ENCODE results near the gene KLK3. TPM values are rescaled to one million over a fixed set of nuclear protein-coding genes. Genes with fewer than 3 reads are reported as not detected.

The KLK3 gene
- total RNA-seq, 3 donors from 2014 or later (not counting 1 experiment from before 2014, with no cell fraction given): not detected

DNA sequence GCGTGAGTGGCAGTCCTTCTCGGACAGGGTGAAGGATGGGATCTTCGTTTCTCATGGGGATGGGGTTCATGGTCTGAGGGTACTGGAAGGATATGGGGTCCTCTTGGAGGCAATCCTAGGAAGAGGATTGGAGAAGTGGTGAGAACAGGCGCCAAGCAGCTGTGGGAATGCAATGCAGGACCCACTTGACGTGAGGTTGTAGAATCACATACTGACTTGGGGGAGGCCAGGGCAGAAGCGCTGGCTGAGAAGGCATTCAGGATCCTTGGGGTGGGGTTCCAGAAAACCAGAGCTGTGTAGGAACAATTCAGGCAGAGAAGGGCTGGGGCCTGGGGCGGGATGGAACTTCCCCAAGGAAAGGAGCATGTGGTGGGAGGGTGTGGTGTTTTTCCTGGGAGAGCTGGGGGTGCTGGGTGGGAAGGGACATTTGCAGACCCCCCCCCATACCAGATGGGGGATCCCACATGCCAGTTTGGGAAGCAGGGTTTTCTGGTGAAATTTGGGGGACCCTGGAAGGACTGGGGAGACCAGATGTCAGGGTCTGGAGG is 32.0 kb upstream of the KLK3 start:
- intact Hi-C loops (cut with micrococcal nuclease): no loop called here
- TF ChIP-seq, protein P1, sequence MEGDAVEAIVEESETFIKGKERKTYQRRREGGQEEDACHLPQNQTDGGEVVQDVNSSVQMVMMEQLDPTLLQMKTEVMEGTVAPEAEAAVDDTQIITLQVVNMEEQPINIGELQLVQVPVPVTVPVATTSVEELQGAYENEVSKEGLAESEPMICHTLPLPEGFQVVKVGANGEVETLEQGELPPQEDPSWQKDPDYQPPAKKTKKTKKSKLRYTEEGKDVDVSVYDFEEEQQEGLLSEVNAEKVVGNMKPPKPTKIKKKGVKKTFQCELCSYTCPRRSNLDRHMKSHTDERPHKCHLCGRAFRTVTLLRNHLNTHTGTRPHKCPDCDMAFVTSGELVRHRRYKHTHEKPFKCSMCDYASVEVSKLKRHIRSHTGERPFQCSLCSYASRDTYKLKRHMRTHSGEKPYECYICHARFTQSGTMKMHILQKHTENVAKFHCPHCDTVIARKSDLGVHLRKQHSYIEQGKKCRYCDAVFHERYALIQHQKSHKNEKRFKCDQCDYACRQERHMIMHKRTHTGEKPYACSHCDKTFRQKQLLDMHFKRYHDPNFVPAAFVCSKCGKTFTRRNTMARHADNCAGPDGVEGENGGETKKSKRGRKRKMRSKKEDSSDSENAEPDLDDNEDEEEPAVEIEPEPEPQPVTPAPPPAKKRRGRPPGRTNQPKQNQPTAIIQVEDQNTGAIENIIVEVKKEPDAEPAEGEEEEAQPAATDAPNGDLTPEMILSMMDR (IDR thresholded peaks at IDR 0.05): no peak
- H3K4me3 Mint-ChIP-seq: no peak overlapping the region

GRCh38 chr19:50823389-50824042 is 31.2 kb upstream of the KLK3 start, which contains the start of gene KLK1:
KLK1 (minus strand) TSS chr19:50823787; CDS start chr19:50823748, 39 bp downstream.
- H3K36me3 Mint-ChIP-seq: no peaks in the 10 kb centered on the region
- 82% methylated on average over 12 of the region's 14 CpGs for WGBS (ENCODE audit: insufficient coverage)
- TF ChIP-seq, protein P1 (IDR thresholded peaks at IDR 0.05): no peak
- Histone ChIP-seq H3K9me3 (ENCODE audit: control insufficient read depth, insufficient read depth, low read length) (no peaks in the 10 kb centered on the region), H3K27me3 (ENCODE audit: control insufficient read depth, insufficient read depth, low read length) (peaks cover 5% of the 10 kb centered on the region), H3K4me1 (ENCODE audit: control insufficient read depth, insufficient read depth, low read length) (peaks cover 8% of the 10 kb centered on the region), H3K36me3 (ENCODE audit: control insufficient read depth, insufficient read depth, low read length) (no peaks in the 10 kb centered on the region), H3K4me3 (ENCODE audit: low read length) (no peak within 1 kb of the TSS), H3K27ac (ENCODE audit: low read length) (no peak within 1 kb of the TSS)
- H3K4me1 Mint-ChIP-seq: peaks cover 6 to 14% of the 10 kb centered on the region in 2 donors
- H3K9me3 Mint-ChIP-seq: no peaks in the 10 kb centered on the region
- H3K27me3 Mint-ChIP-seq (ENCODE audit: low read depth in 2 of 2): peaks cover 50 to 51% of the 10 kb centered on the region in 2 donors
- ATAC-seq: no peak
- H3K27ac Mint-ChIP-seq: no peak within 1 kb of the TSS
- intact Hi-C loops (cut with micrococcal nuclease): no loop called here
- DNase-seq: no peak
- no peak within 1 kb of the TSS for H3K4me3 Mint-ChIP-seq

More for the DNA sequence above, 32.0 kb upstream of the KLK3 start:
- Mint-ChIP-seq H3K27ac (no peak overlapping the region), H3K9me3 (no peaks in the 10 kb centered on the region), H3K4me1 (peaks cover 6 to 20% of the 10 kb centered on the region in 2 donors), H3K36me3 (no peaks in the 10 kb centered on the region), H3K27me3 (ENCODE audit: low read depth in 2 of 2) (peaks cover 48 to 50% of the 10 kb centered on the region in 2 donors)
- 75% methylated on average over 7 of the region's 7 CpGs for WGBS (ENCODE audit: insufficient coverage)
- ATAC-seq (no peak), DNase-seq (no peak)
- Histone ChIP-seq H3K9me3 (ENCODE audit: control insufficient read depth, insufficient read depth, low read length) (no peaks in the 10 kb centered on the region), H3K4me3 (ENCODE audit: low read length) (no peak overlapping the region), H3K36me3 (ENCODE audit: control insufficient read depth, insufficient read depth, low read length) (no peaks in the 10 kb centered on the region), H3K27ac (ENCODE audit: low read length) (no peak overlapping the region), H3K4me1 (ENCODE audit: control insufficient read depth, insufficient read depth, low read length) (peaks cover 16% of the 10 kb centered on the region), H3K27me3 (ENCODE audit: control insufficient read depth, insufficient read depth, low read length) (peaks cover 9% of the 10 kb centered on the region)

DNA sequence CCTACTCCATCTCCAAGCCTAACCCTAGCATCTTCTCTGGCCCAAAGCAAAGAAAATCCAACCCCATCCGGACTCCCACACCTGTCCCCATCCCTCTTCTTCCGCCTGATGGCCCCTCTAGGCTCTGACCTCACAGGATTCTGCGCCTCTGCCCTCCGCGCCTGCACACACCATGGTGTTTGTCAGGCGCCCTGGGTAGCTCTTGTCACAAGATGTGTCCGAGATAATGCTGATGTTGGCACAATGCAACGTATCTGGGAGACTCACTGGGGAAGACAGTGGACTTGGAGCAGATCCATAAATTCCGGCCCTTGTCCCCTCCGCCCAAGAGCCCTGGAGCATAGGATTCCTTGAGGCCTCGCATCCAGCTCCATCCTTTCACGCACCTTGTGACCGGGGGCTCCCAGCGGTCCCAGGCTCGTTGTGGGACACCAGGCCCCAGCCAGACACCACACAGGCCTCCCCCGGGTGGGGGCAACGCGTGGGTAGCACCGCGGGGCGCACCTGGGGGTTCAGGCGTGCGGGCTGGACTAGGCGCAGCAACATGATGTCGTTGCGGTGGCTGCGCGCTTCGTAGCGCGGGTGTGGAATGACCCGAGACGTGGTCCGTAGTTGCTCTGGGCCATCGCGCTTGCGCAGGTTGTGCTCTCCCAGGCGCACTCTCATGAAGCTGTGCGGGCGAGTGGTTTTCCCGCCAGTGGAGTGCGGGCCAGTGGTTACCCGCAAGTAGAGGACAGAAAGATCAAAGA is 28.0 kb upstream of the KLK3 start:
- Mint-ChIP-seq H3K9me3 (no peaks in the 10 kb centered on the region), H3K4me3 (no peak overlapping the region), H3K27me3 (ENCODE audit: low read depth in 2 of 2) (peaks cover 21 to 31% of the 10 kb centered on the region in 2 donors), H3K4me1 (no peaks in the 10 kb centered on the region), H3K27ac (no peak overlapping the region), H3K36me3 (no peaks in the 10 kb centered on the region)
- intact Hi-C loops (cut with micrococcal nuclease): no loop called here
- Histone ChIP-seq H3K4me1 (ENCODE audit: control insufficient read depth, insufficient read depth, low read length) (no peaks in the 10 kb centered on the region), H3K36me3 (ENCODE audit: control insufficient read depth, insufficient read depth, low read length) (no peaks in the 10 kb centered on the region), H3K27ac (ENCODE audit: low read length) (no peak overlapping the region), H3K27me3 (ENCODE audit: control insufficient read depth, insufficient read depth, low read length) (no peaks in the 10 kb centered on the region), H3K9me3 (ENCODE audit: control insufficient read depth, insufficient read depth, low read length) (no peaks in the 10 kb centered on the region), H3K4me3 (ENCODE audit: low read length) (no peak overlapping the region)
- TF ChIP-seq, protein P1 (IDR thresholded peaks at IDR 0.05): no peak
- WGBS (ENCODE audit: insufficient coverage): 73% methylated on average over 43 of the region's 43 CpGs
- DNase-seq (no peak), ATAC-seq (no peak)

Measured in natural killer cell (primary cell).